AG09309 (cell line): ENCODE data around the gene LCNL1.

Experiments used
- DNase-seq: peaks from one replicate; pipeline ENCODE4 v3.0.0-alpha.2; 2010; ENCODE audit warnings: low read depth
- H3K4me3 ChIP-seq: 2 replicates; pipeline ENCODE4 v1.5.1; 2011; ENCODE audit warnings: mild to moderate bottlenecking, low read depth, low read length, moderate library complexity; ENCODE audit not compliant: control insufficient read depth
- TF ChIP-seq, protein P1 (sequence below): IDR thresholded peaks from 2 replicates; pipeline ENCODE4 v1.5.1; 2011; ENCODE audit warnings: mild to moderate bottlenecking, low read depth, low read length, inconsistent platforms; ENCODE audit not compliant: insufficient read depth, control insufficient read depth; ENCODE audit errors: missing control alignments

Gene LCNL1

DNA sequence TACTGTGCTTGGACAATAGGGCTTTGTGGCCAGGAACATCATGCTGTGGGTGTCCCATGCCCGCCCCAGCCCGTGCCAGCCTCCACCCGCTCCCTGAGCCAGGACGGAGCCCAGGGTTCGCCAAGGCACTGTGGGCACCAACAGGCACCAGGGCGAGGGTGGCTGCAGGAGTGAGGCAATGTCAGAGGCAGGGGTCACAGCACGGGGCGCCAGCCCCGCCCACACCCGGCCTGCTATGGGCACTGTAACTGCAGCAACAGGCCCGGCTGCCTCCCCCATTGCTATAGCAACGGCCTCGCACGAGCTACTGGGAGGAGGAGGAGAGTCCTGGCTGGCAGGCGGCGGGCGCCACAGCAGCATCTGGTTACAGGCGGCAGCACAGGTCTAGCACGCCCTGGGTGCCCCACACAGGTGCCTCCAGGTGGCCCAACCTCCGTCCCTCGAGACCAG is 42.7 kb downstream of the LCNL1 start:
- DNase-seq, result no peak
- no peak overlapping the region for H3K4me3 ChIP-seq
- TF ChIP-seq, protein P1, sequence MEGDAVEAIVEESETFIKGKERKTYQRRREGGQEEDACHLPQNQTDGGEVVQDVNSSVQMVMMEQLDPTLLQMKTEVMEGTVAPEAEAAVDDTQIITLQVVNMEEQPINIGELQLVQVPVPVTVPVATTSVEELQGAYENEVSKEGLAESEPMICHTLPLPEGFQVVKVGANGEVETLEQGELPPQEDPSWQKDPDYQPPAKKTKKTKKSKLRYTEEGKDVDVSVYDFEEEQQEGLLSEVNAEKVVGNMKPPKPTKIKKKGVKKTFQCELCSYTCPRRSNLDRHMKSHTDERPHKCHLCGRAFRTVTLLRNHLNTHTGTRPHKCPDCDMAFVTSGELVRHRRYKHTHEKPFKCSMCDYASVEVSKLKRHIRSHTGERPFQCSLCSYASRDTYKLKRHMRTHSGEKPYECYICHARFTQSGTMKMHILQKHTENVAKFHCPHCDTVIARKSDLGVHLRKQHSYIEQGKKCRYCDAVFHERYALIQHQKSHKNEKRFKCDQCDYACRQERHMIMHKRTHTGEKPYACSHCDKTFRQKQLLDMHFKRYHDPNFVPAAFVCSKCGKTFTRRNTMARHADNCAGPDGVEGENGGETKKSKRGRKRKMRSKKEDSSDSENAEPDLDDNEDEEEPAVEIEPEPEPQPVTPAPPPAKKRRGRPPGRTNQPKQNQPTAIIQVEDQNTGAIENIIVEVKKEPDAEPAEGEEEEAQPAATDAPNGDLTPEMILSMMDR, result no peak

DNA sequence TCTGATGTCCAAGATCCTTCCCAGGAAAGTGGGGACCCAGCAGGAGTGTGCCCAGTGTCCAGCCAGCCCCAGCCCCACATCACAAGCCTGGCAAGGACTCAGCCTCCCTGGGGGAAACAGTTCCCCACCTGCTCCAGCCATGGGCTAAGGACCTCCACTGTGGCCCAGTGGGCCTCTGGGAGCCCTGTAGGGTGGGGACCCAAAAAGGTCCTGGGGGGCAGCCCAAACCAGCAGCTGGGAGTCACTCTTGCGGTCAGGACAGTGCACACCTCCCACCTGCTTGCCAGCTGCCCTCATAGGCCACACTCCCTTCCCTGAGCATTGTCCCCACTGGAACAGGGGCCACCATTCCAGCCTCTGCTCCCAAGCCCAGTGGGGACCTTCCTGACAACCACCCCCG is 43.6 kb downstream of the LCNL1 start:
- no peak overlapping the region for H3K4me3 ChIP-seq
- TF ChIP-seq, protein P1, result no peak
- no peak for DNase-seq

DNA sequence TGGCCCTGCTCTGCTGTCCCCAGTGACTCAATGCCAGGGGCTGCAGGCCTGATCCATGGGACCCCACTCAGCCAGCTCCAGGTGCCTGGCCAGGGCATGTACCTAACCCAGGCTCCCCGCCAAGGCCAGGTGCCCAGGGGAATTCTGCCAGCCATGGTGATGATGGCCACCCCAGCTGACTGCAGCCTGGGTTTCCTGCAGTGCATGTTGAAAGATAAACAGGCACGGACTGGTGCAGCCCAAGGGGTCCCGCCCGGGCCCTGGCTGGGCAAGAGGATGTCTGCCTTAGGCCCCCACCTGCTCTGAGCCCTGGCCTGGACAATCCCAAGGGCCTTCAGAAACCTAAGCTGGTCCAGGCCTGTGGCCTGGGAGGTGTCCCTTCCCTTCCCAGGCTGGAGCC is 44.0 kb downstream of the LCNL1 start:
- H3K4me3 ChIP-seq, result peak overlapping the region; percentile 59

DNA sequence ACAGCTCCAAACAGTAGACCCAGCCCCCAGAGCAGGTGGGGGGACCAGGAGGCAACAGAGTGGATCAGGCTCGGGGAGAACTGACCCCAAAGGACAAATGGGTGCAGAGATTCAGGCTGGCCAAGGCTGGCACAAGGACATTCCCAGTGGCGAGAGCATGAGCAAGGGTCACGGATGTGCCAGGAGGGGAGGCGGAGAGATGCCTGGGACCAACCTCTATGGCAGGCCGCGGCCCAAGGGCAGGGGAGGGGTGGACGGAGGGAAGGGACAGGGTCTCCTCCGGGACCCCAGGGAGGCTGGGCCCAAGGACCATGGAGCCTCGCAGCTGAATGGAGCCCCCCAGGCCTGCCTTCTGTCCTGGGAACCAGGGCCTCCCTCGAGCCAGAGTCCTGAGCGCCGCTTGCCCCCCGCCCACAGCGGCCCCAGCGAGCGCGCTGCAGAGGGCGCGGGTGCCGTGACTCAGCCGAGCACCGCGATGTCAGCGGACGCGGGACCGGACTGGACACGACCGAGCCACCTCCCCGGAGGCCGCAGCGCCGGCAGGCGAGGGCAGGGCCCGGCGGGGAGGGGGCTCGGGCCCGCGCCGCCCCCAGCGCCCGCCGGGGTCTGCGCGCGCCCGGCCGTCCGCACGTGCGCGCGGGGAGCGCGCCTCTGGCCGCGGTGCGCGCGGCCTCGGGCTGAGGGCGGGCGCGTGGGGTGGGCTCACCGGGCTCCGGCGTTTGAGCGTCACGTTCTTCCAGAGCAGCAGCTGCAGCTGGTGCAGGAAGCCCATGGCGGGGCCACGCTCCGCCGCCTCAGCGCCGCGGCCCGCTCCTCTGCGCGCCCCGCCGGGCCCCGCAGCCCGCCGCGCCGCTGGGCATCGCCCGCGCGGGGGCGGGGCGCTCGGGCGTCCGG is 44.8 kb downstream of the LCNL1 start, which contains the start of gene ABCA2:
Gene ABCA2 (minus strand): TSS at position 869 of the 894 bp plus-strand sequence. CDS start 97 bp downstream, at position 772.
- TF ChIP-seq, protein P1, result no peak
- H3K4me3 ChIP-seq, result peak within 1 kb of the TSS; percentile 59
- DNase-seq, result no peak

More for the DNA sequence above, 44.0 kb downstream of the LCNL1 start:
- TF ChIP-seq, protein P1, result no peak
- DNase-seq, result no peak

DNA sequence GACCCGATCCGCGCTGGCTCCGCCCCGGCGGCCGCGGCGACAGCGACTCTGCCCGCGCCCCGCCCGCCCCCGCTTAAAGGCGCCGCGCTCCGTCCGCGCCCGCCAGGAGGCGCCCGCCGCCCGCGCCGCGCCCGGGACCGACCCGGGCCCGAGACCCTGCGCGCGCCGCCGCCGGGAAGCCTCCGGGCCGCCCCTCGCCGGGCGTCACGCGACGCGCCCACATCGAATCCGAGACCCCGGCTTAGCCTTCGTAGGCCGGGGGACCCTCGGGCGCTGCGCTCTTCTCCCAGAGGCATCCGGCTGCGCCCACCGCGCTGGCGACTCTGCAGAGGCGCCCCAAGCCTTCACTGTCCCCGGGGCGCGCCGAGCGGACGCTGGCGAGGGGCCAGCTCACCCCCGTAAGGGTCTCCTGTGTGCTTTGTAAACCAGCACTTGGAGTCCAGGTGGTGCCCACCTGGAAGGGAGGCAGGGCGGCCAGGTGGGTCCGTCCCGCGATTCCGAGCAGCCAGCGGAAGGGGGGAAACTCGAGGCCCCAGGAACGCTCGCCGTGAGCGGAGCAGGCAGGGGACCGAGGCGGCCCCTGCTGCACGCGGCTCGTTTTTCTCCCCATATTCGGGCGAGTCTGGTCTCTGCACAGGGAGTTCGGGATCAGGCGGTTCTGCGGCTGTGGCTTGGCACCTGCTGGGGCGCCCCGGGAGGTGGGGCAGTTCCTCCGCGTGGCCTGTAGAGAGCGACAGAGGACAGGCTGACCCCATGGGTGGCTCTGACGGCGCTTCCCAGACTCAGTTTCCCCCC is 45.7 kb downstream of the LCNL1 start:
- H3K4me3 ChIP-seq, result peak overlapping the region; percentile 59
- TF ChIP-seq, protein P1, result peak; percentile 49
- DNase-seq, result no peak
